ENCODE data around the gene ARL16.

The ARL16 gene

DNA sequence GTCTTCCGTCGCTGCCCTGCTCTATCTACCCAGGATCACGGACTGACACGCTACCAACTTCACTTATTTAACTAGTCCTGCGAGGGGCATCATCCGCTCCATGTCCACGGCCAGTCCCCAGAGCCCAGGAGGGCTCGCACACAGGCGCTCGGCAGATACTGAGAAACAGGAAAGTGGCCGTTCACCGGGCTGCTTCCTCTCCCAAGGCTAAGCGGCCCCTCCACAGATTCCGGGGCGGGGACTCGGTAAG lies 17.6 kb downstream of the ARL16 start:
- TF ChIP-seq CEBPB (IDR thresholded peaks at IDR 0.05) (no peak), YY1 (IDR thresholded peaks at IDR 0.05; ENCODE audit: low read depth) (no peak), RAD21 (IDR thresholded peaks at IDR 0.05; ENCODE audit: low read depth) (no peak), TCF12 (IDR thresholded peaks at IDR 0.05; ENCODE audit: low read depth) (no peak), NFIC (IDR thresholded peaks at IDR 0.05) (no peak), TAF1 (IDR thresholded peaks at IDR 0.05; ENCODE audit: low read depth) (no peak), ZBTB7A (IDR thresholded peaks at IDR 0.05; ENCODE audit: low read depth) (no peak), FOXM1 (IDR thresholded peaks at IDR 0.05; ENCODE audit: borderline replicate concordance, low read depth) (no peak), CREB1 (IDR thresholded peaks at IDR 0.05; ENCODE audit: low read depth) (no peak), EP300 (IDR thresholded peaks at IDR 0.05; ENCODE audit: borderline replicate concordance) (no peak), EGR1 (IDR thresholded peaks at IDR 0.05) (no peak)
- TF ChIP-seq, protein P1, sequence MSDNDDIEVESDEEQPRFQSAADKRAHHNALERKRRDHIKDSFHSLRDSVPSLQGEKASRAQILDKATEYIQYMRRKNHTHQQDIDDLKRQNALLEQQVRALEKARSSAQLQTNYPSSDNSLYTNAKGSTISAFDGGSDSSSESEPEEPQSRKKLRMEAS (IDR thresholded peaks at IDR 0.05) = no peak
- TF ChIP-seq, protein P2, sequence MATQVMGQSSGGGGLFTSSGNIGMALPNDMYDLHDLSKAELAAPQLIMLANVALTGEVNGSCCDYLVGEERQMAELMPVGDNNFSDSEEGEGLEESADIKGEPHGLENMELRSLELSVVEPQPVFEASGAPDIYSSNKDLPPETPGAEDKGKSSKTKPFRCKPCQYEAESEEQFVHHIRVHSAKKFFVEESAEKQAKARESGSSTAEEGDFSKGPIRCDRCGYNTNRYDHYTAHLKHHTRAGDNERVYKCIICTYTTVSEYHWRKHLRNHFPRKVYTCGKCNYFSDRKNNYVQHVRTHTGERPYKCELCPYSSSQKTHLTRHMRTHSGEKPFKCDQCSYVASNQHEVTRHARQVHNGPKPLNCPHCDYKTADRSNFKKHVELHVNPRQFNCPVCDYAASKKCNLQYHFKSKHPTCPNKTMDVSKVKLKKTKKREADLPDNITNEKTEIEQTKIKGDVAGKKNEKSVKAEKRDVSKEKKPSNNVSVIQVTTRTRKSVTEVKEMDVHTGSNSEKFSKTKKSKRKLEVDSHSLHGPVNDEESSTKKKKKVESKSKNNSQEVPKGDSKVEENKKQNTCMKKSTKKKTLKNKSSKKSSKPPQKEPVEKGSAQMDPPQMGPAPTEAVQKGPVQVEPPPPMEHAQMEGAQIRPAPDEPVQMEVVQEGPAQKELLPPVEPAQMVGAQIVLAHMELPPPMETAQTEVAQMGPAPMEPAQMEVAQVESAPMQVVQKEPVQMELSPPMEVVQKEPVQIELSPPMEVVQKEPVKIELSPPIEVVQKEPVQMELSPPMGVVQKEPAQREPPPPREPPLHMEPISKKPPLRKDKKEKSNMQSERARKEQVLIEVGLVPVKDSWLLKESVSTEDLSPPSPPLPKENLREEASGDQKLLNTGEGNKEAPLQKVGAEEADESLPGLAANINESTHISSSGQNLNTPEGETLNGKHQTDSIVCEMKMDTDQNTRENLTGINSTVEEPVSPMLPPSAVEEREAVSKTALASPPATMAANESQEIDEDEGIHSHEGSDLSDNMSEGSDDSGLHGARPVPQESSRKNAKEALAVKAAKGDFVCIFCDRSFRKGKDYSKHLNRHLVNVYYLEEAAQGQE (IDR thresholded peaks at IDR 0.05; ENCODE audit: low read depth) = no peak
- TF ChIP-seq, protein P3, sequence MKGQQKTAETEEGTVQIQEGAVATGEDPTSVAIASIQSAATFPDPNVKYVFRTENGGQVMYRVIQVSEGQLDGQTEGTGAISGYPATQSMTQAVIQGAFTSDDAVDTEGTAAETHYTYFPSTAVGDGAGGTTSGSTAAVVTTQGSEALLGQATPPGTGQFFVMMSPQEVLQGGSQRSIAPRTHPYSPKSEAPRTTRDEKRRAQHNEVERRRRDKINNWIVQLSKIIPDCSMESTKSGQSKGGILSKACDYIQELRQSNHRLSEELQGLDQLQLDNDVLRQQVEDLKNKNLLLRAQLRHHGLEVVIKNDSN (IDR thresholded peaks at IDR 0.05) = no peak

DNA sequence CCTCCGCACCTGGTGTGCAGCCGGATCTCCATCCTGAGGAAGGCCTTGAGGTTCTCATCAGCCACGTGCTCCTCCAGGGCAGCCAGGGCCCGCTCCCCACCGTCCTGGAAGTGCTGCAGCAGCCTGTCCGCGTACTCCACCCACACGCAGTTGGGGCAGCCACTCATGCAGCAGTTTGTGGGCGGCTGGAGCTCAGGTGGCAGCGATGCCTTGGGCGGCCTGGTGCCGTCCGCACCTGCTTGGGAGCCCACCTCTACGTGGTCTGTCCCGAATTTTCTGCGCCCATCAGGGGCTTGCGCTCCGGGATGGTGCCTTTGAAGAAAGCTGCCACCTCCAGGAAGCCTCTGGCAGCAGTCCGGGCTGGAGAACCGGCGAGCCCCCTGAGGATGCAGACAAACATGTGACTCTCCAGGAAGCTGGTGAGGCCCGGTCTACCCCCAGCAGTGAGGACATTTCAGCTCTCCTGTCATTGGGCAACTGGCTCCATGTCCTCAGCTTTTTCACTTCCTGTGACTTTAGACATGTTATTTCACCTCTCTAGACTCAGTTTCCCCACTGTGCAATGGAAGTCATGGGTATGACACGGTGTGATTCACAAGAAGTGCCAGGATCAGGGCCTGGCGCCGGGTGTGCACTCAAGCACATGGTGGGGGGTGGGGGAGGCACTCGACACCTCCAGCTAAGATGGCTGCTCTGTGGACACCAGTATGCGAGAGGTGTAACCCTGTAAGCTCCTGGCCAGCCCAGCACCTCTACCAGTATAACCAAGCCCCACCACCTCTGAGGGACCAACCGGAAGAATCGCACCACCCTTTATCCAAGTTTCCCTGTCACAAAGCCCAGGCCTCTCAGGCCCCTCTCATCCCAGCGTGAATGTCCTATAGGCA lies 18.1 kb downstream of the ARL16 start:
- TF ChIP-seq ZBTB7A (IDR thresholded peaks at IDR 0.05; ENCODE audit: low read depth) (no peak), YY1 (IDR thresholded peaks at IDR 0.05; ENCODE audit: low read depth) (peak; percentile 85), TAF1 (IDR thresholded peaks at IDR 0.05; ENCODE audit: low read depth) (peak; percentile 18; the same call in 1 of the 2 replicates)
- TF ChIP-seq, protein P1 (IDR thresholded peaks at IDR 0.05) = peak; percentile 96

DNA sequence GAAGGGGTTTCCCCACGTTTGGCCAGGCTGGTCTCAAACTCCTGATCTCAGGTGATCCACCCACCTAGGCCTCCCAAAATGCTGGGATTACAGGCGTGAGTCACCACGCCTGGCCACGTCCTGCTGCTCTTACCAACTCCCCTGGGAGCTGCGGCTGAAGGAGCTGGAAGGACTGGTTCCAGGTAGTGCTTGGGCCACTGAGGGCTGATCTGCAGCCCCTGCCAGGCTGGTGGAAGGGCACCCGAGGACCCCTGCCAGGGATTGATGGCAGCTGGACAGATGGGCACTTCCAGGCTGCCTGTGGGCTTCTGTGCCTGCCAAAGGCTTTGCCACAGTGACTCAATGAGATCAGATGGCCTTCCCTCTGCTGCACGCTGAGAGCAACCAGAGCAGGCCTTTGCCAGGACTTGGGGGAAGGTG lies 19.5 kb downstream of the ARL16 start:
- no peak for TF ChIP-seq NFIC (IDR thresholded peaks at IDR 0.05)
- TF ChIP-seq, protein P3 (IDR thresholded peaks at IDR 0.05) = no peak
- TF ChIP-seq RAD21 (IDR thresholded peaks at IDR 0.05; ENCODE audit: low read depth) = no peak
- TF ChIP-seq, protein P2 (IDR thresholded peaks at IDR 0.05; ENCODE audit: low read depth) = no peak
- TF ChIP-seq TAF1 (IDR thresholded peaks at IDR 0.05; ENCODE audit: low read depth) = no peak
- TF ChIP-seq EP300 (IDR thresholded peaks at IDR 0.05; ENCODE audit: borderline replicate concordance) = no peak
- TF ChIP-seq CEBPB (IDR thresholded peaks at IDR 0.05) = no peak
- TF ChIP-seq TCF12 (IDR thresholded peaks at IDR 0.05; ENCODE audit: low read depth) = no peak
- TF ChIP-seq FOXM1 (IDR thresholded peaks at IDR 0.05; ENCODE audit: borderline replicate concordance, low read depth) = no peak

DNA sequence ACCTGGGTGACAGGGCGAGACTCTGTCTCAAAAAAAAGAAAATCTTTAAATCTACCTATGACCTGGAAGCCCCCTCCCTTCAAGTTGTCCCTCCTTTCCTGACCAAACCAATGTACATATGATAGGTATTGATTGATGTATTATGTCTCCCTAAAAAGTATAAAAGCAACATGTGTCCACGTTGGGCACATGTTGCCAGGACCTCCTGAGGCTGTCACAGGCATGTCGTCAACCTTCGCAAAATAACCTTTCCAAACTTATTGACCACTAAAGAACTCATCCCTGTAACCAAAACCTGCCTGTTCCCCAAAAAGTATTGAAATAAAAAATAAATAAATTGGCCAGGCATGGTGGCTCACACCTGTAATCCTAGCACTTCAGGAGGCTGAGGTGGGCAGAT lies 21.6 kb downstream of the ARL16 start:
- TF ChIP-seq TCF12 (IDR thresholded peaks at IDR 0.05; ENCODE audit: low read depth) (no peak), TAF1 (IDR thresholded peaks at IDR 0.05; ENCODE audit: low read depth) (no peak), YY1 (IDR thresholded peaks at IDR 0.05; ENCODE audit: low read depth) (no peak), TEAD4 (IDR thresholded peaks at IDR 0.05) (no peak), ZBTB7A (IDR thresholded peaks at IDR 0.05; ENCODE audit: low read depth) (no peak), FOXM1 (IDR thresholded peaks at IDR 0.05; ENCODE audit: borderline replicate concordance, low read depth) (no peak), EP300 (IDR thresholded peaks at IDR 0.05; ENCODE audit: borderline replicate concordance) (no peak), CREB1 (IDR thresholded peaks at IDR 0.05; ENCODE audit: low read depth) (no peak), EGR1 (IDR thresholded peaks at IDR 0.05) (no peak), CEBPB (IDR thresholded peaks at IDR 0.05) (no peak), RAD21 (IDR thresholded peaks at IDR 0.05; ENCODE audit: low read depth) (no peak), NFIC (IDR thresholded peaks at IDR 0.05) (no peak)
- TF ChIP-seq, protein P1 (IDR thresholded peaks at IDR 0.05) = no peak
- TF ChIP-seq, protein P2 (IDR thresholded peaks at IDR 0.05; ENCODE audit: low read depth) = no peak
- TF ChIP-seq, protein P3 (IDR thresholded peaks at IDR 0.05) = no peak
